ENCODE measurements around the gene CACNG6. TPM values are rescaled to one million over a fixed set of nuclear protein-coding genes. Genes with fewer than 3 reads are reported as not detected.

Gene CACNG6
- total and polyA plus RNA-seq, 4 donors = 0.18 TPM; not detected in 3

DNA sequence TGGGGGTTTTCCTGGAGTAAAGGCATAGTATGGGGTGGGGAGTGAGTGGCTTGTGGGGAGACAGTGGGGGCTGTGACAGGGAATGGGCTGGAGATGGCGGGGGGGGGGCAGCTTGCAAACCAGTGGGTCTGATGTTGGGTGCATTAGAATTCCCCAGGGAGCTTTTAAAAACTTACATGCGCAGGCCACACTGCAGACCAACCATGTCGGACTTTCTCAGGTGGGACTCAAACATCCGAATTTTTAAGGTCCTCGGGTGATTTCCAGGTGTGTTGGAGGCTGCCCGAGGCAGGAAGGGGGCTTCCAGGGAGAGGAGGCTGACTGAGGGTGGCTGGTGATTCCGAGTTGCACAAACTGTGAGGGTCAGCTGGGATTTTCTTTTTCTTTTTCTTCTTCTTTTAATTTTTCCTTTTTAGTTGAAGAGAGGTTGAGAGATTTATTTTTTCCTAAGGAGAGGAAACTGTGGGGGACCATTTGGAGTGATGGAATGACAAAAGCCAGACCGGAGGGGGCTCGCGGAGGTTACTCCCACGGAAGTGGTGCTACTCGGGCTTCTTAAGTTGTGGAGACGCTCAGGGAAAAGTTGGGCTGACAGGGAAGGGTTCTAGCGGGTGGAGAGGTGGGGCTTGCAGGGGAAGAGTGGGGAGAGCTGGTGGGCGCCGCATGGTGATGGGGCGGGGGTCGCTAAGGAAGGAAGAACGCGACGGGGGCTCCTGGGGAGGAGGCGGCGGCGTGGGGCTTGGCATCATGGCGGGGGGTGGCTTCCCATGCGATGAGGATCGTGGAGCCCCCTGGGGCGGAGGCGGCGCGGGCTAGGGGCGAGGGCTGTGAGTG is 29.7 kb upstream of the CACNG6 start:
- Histone ChIP-seq H3K9me3 (ENCODE audit: control insufficient read depth, low read length) (no peaks in the 10 kb centered on the region), H3K4me3 (ENCODE audit: low read length in 2 of 2) (no peak overlapping the region), H3K27ac (ENCODE audit: low read depth in 1 of 2, low read length in 2 of 2) (no peak overlapping the region), H3K27me3 (ENCODE audit: control insufficient read depth in 1 of 2, insufficient read depth in 2 of 2, low read length in 1 of 2) (peaks cover 0 to 3% of the 10 kb centered on the region in 2 donors), H3K4me1 (ENCODE audit: control insufficient read depth in 1 of 2, insufficient read depth in 2 of 2, low read length in 2 of 2) (no peaks in the 10 kb centered on the region), H3K36me3 (ENCODE audit: control insufficient read depth in 1 of 2, insufficient read depth in 2 of 2, low read length in 1 of 2) (no peaks in the 10 kb centered on the region)
- DNase-seq (peak in 1 of 2 donors; percentile 72), ATAC-seq (ENCODE audit: low FRiP score) (no peak)
- intact Hi-C loops (cut with DNase I) = no loop called here
- WGBS, 2 donors = 1 to 2% methylated on average over 32 of the region's 32 CpGs

DNA sequence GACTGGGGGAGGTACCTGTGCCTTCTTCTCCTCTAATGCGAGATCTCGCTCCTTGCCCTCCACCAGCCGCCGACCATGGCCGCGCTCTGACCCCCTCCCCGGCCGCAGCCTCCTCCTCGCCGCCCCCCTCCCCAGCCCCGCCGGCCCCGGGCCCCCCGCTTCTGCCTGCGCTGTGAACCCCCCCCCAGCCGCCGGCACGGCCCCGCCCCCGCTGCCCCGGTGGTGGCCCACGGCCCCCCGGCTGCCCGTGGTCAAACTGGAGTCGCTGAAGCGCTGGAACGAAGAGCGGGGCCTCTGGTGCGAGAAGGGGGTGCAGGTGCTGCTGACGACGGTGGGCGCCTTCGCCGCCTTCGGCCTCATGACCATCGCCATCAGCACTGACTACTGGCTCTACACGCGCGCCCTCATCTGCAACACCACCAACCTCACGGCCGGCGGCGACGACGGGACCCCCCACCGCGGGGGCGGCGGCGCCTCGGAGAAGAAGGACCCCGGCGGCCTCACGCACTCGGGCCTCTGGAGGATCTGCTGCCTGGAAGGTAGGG is 28.5 kb upstream of the CACNG6 start, which contains the start of gene CACNG8:
CACNG8 (plus strand) TSS at position 51 of the 545 bp plus-strand sequence.
- no peaks in the 10 kb centered on the region for H3K4me1 ChIP-seq (ENCODE audit: control insufficient read depth in 1 of 2, insufficient read depth in 2 of 2, low read length in 2 of 2)
- H3K4me3 ChIP-seq (ENCODE audit: low read length in 2 of 2) = no peak within 1 kb of the TSS
- WGBS, 2 donors = 0 to 2% methylated on average over 27 to 55 of the region's 55 CpGs
- ATAC-seq (ENCODE audit: low FRiP score) (no peak), DNase-seq (peak in 1 of 2 donors; percentile 65)
- H3K36me3 ChIP-seq (ENCODE audit: control insufficient read depth in 1 of 2, insufficient read depth in 2 of 2, low read length in 1 of 2) = no peaks in the 10 kb centered on the region
- H3K27ac ChIP-seq (ENCODE audit: low read depth in 1 of 2, low read length in 2 of 2) = no peak within 1 kb of the TSS
- intact Hi-C loops (cut with DNase I) = no loop called here
- H3K27me3 ChIP-seq (ENCODE audit: control insufficient read depth in 1 of 2, insufficient read depth in 2 of 2, low read length in 1 of 2) = no peaks in the 10 kb centered on the region
- H3K9me3 ChIP-seq (ENCODE audit: control insufficient read depth, low read length) = no peaks in the 10 kb centered on the region

DNA sequence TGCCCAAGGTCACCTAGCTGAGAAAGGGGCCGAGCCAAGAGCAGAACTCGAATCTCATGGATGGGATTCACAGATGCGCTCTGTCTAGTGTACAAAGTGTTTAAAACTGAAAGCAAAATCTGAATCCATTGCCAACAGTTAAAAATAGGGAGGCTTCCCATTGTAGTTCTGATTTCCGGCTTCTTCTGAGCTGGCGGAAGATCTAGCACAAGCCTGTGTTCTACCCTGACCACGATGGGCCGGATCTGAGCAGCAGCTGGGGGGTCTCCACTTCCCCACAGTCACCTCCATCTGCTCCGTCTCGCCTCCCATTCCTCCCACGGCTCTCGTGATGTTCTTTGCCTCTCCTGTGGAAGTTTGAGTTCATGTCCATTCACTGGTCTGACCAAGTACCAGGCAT is 26.3 kb upstream of the CACNG6 start:
- DNase-seq (no peak), ATAC-seq (ENCODE audit: low FRiP score) (no peak)
- intact Hi-C loops (cut with DNase I) = no loop called here
- no peaks in the 10 kb centered on the region for H3K9me3 ChIP-seq (ENCODE audit: control insufficient read depth, low read length)
- no peaks in the 10 kb centered on the region for H3K4me1 ChIP-seq (ENCODE audit: control insufficient read depth in 1 of 2, insufficient read depth in 2 of 2, low read length in 2 of 2)
- no peaks in the 10 kb centered on the region for H3K36me3 ChIP-seq (ENCODE audit: control insufficient read depth in 1 of 2, insufficient read depth in 2 of 2, low read length in 1 of 2)
- no peak overlapping the region for H3K4me3 ChIP-seq (ENCODE audit: low read length in 2 of 2)
- no peaks in the 10 kb centered on the region for H3K27me3 ChIP-seq (ENCODE audit: control insufficient read depth in 1 of 2, insufficient read depth in 2 of 2, low read length in 1 of 2)
- WGBS, 2 donors = 69 to 76% methylated on average over 11 of the region's 11 CpGs
- H3K27ac ChIP-seq (ENCODE audit: low read depth in 1 of 2, low read length in 2 of 2) = no peak overlapping the region

DNA sequence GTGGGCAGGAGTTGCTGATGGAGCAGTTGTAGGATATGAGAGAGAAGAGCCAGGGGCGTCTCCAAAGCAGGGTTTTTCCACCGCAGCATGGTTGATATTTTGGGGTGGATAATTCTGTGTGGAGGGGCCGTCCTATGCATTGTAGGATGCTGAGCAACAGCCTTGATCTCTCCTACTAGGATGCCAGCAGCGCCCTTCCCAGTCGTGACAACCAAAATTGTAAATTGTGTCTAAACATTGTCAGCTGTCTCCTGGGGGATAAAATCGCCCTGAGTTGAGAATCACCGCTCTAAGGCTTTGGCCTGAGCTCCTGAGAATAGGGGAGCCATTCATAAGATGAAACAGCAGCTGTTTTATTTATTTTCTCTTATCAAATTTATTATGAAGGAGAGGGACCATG is 24.5 kb upstream of the CACNG6 start:
- no peaks in the 10 kb centered on the region for H3K9me3 ChIP-seq (ENCODE audit: control insufficient read depth, low read length)
- ATAC-seq (ENCODE audit: low FRiP score) (no peak), DNase-seq (no peak)
- 65% methylated on average over 7 of the region's 7 CpGs for WGBS, 2 donors
- no peaks in the 10 kb centered on the region for H3K36me3 ChIP-seq (ENCODE audit: control insufficient read depth in 1 of 2, insufficient read depth in 2 of 2, low read length in 1 of 2)
- no peak overlapping the region for H3K4me3 ChIP-seq (ENCODE audit: low read length in 2 of 2)
- intact Hi-C loops (cut with DNase I) = no loop called here
- H3K4me1 ChIP-seq (ENCODE audit: control insufficient read depth in 1 of 2, insufficient read depth in 2 of 2, low read length in 2 of 2) = no peaks in the 10 kb centered on the region
- H3K27me3 ChIP-seq (ENCODE audit: control insufficient read depth in 1 of 2, insufficient read depth in 2 of 2, low read length in 1 of 2) = no peaks in the 10 kb centered on the region
- no peak overlapping the region for H3K27ac ChIP-seq (ENCODE audit: low read depth in 1 of 2, low read length in 2 of 2)

DNA sequence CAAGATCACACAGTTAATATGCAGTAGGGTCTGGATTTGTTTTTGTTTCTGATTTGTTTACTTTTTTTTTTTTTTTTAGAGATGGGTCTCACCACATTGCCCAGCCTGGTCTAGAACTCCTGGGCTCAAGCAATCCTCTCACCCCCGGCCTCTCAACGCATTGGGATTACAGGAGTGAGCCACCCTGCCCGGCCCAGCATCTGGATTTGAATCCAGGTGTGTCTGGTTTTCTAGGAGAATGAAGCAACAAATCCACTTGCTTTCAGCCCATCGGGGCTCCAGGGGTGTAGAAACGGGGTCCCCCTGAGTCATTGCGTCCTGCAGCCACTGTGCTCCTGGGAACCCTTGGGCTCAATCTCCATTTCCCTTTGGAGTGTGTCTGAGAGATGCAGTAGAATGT is 22.1 kb upstream of the CACNG6 start:
- no peaks in the 10 kb centered on the region for H3K27me3 ChIP-seq (ENCODE audit: control insufficient read depth in 1 of 2, insufficient read depth in 2 of 2, low read length in 1 of 2)
- no peaks in the 10 kb centered on the region for H3K4me1 ChIP-seq (ENCODE audit: control insufficient read depth in 1 of 2, insufficient read depth in 2 of 2, low read length in 2 of 2)
- no peaks in the 10 kb centered on the region for H3K36me3 ChIP-seq (ENCODE audit: control insufficient read depth in 1 of 2, insufficient read depth in 2 of 2, low read length in 1 of 2)
- no peaks in the 10 kb centered on the region for H3K9me3 ChIP-seq (ENCODE audit: control insufficient read depth, low read length)
- 89 to 92% methylated on average over 6 of the region's 6 CpGs for WGBS, 2 donors
- intact Hi-C loops (cut with DNase I) = no loop called here
- H3K4me3 ChIP-seq (ENCODE audit: low read length in 2 of 2) = no peak overlapping the region
- H3K27ac ChIP-seq (ENCODE audit: low read depth in 1 of 2, low read length in 2 of 2) = no peak overlapping the region
- DNase-seq = no peak
- no peak for ATAC-seq (ENCODE audit: low FRiP score)

DNA sequence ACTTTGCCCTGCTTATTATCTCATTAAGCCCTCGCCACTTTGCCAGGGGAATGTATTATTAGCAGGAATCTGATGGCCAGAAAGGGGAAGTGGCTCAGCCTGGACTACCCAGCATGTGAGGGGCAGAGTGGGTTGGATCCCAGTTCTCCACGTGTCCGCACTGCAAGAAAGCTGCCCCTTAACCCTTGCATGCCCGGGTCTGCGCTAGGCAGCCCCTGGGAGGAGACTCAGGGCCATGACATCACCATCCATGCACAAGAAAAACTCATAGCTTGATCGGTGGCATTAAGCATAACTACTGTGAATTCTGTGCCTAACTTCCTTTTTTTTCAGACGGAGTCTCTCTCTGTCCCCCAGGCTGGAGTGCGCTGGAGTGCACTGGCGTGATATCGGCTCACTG is 19.8 kb upstream of the CACNG6 start:
- Histone ChIP-seq H3K4me3 (ENCODE audit: low read length in 2 of 2) (no peak overlapping the region), H3K9me3 (ENCODE audit: control insufficient read depth, low read length) (no peaks in the 10 kb centered on the region), H3K27ac (ENCODE audit: low read depth in 1 of 2, low read length in 2 of 2) (no peak overlapping the region), H3K4me1 (ENCODE audit: control insufficient read depth in 1 of 2, insufficient read depth in 2 of 2, low read length in 2 of 2) (no peaks in the 10 kb centered on the region), H3K27me3 (ENCODE audit: control insufficient read depth in 1 of 2, insufficient read depth in 2 of 2, low read length in 1 of 2) (no peaks in the 10 kb centered on the region), H3K36me3 (ENCODE audit: control insufficient read depth in 1 of 2, insufficient read depth in 2 of 2, low read length in 1 of 2) (no peaks in the 10 kb centered on the region)
- intact Hi-C loops (cut with DNase I) = no loop called here
- DNase-seq (no peak), ATAC-seq (ENCODE audit: low FRiP score) (no peak)
- WGBS, 2 donors = 60 to 65% methylated on average over 10 of the region's 10 CpGs

DNA sequence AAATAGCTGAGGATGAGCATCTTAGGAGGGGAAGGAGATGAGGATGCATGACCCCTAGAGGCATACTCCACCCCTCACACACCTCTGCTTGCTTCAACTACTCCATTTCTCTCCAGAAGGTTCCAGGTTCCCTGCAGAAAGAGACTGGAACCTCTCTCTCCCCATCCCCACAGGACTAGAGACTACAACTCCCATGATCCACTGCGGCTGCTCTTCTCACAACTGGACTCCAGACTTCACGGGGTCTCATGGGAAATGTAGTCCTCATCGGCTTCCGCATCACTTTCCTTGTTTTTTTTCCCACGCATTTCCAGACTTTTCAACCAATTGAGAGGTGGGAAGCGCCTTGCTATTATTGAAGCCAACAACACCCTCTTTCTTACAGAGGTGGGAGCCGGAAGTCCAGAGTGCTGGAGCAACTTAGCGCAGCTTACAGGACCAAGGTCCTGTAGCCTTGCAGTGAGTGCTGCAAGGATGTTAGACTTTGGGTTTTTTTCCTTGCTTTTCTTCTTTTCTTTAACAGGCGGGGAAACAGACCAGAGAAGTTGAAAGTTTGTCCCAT is 13.9 kb upstream of the CACNG6 start:
- WGBS, 2 donors = 3 to 4% methylated on average over 9 of the region's 9 CpGs
- DNase-seq = peak; percentile 85
- peak overlapping the region; percentile 4 to 52 for H3K4me3 ChIP-seq (ENCODE audit: low read length in 2 of 2)
- intact Hi-C loops (cut with DNase I) = no loop called here
- no peaks in the 10 kb centered on the region for H3K27me3 ChIP-seq (ENCODE audit: control insufficient read depth in 1 of 2, insufficient read depth in 2 of 2, low read length in 1 of 2)
- no peaks in the 10 kb centered on the region for H3K36me3 ChIP-seq (ENCODE audit: control insufficient read depth in 1 of 2, insufficient read depth in 2 of 2, low read length in 1 of 2)
- peak; percentile 83 for ATAC-seq (ENCODE audit: low FRiP score)
- H3K27ac ChIP-seq (ENCODE audit: low read depth in 1 of 2, low read length in 2 of 2) = no peak overlapping the region
- no peaks in the 10 kb centered on the region for H3K9me3 ChIP-seq (ENCODE audit: control insufficient read depth, low read length)
- no peaks in the 10 kb centered on the region for H3K4me1 ChIP-seq (ENCODE audit: control insufficient read depth in 1 of 2, insufficient read depth in 2 of 2, low read length in 2 of 2)

DNA sequence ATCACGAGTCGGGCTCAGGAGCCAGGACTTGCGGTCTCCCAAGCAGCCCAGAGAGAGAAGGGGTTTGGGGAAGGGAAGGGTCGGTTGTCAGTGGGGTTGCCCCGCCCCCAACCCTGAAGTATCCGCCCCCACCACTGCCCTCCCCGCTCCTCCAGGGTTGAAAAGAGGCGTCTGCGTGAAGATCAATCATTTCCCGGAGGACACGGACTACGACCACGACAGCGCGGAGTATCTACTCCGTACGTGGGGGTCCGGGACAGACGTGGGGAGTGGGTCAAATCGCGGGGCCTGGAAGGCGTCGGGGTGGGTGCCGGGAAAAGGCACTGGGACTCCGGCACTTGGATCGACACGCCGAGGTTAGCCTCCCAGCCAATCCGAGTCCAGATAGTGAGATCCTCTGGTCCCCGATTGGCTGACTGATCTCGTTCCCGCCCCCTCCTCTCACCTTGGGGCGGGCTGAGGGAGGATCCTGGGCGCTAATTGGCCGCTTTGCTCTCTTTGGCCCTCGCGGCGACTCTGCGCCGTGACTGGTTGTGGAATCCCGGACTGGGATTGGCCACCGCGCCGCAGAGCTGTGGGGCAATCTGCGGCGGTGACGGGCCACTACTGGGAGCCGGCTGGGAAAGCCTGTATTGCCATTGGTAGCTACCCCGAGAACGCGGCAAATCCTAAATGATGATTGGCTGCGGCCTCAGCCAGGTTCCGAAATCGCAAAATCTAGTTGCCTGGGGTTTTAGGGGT is 13.3 kb upstream of the CACNG6 start:
- no peaks in the 10 kb centered on the region for H3K9me3 ChIP-seq (ENCODE audit: control insufficient read depth, low read length)
- no peaks in the 10 kb centered on the region for H3K4me1 ChIP-seq (ENCODE audit: control insufficient read depth in 1 of 2, insufficient read depth in 2 of 2, low read length in 2 of 2)
- H3K36me3 ChIP-seq (ENCODE audit: control insufficient read depth in 1 of 2, insufficient read depth in 2 of 2, low read length in 1 of 2) = no peaks in the 10 kb centered on the region
- WGBS, 2 donors = 2 to 4% methylated on average over 54 of the region's 54 CpGs
- peak overlapping the region; percentile 4 to 52 for H3K4me3 ChIP-seq (ENCODE audit: low read length in 2 of 2)
- DNase-seq (peak; percentile 70 to 85), ATAC-seq (ENCODE audit: low FRiP score) (peak; percentile 67)
- H3K27me3 ChIP-seq (ENCODE audit: control insufficient read depth in 1 of 2, insufficient read depth in 2 of 2, low read length in 1 of 2) = no peaks in the 10 kb centered on the region
- no peak overlapping the region for H3K27ac ChIP-seq (ENCODE audit: low read depth in 1 of 2, low read length in 2 of 2)
- intact Hi-C loops (cut with DNase I) = no loop called here
